Stimulated activated CD8-positive, alpha-beta memory T cell treated with anti-CD3 and anti-CD28 coated beads, Interleukin-12 subunit alpha, Interleukin-12 subunit beta, amount 100 ng/mL, for 1 hour (primary cell): ENCODE results near the gene NTF3.

Experiments used
- DNase-seq: peaks from one replicate; pipeline ENCODE4 v3.0.0-alpha.2; 2020; ENCODE audit warnings: low read depth

NTF3 gene

GRCh38 chr12:5433081-5433844 is 1.4 kb downstream of the NTF3 start:
- no peak for DNase-seq

- DNase-seq = no peak
Observed at GRCh38 chr12:5433845-5434646, 2.1 kb downstream of the NTF3 start.

DNA sequence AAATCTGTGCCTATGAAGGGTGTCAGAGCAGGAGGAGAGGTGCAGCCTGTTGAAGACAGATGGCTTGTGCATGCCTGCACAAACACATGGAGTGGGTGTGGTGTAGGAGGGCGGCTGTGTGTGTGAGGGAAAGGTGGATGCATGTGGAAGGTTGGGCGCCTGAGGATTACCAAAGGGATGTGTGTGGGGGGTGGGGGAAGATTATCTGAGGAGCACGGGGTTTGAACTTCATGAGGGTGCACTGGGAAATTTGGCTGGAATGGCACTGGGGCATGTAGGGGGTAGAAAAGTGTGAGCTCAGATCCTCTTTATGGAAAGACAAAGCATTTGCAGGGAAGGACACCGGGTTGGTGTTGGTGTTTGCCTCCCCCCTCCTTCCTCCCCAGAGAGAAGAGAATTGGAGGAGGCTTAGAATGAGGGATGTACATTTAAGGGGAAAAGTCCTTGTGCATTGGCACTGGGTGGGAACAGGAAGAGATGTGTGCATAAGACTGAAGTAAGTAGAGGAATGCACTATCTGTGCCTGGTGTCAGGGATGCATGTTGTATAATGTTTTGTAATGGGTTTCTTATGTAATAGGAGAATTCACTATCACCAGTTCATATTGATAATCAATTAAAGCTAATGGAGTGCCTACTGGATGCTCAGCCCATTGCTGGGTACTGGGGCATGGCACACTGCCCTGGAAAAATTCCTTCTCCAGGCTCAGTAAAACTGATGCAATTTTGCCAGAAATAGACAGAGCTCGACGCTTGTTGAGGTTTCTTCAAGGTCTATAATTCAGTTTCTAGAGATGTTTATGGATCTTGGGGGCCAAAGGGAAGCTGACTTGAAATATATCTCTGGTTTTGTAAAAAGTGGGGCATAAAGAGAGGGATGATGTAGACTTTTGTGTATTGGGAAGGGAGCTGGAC is 3.0 kb downstream of the NTF3 start:
- DNase-seq = no peak

GRCh38 chr12:5437182-5437583 is 5.3 kb downstream of the NTF3 start:
- DNase-seq = no peak

- DNase-seq = no peak
Observed at GRCh38 chr12:5437589-5437988, 5.7 kb downstream of the NTF3 start.

DNA sequence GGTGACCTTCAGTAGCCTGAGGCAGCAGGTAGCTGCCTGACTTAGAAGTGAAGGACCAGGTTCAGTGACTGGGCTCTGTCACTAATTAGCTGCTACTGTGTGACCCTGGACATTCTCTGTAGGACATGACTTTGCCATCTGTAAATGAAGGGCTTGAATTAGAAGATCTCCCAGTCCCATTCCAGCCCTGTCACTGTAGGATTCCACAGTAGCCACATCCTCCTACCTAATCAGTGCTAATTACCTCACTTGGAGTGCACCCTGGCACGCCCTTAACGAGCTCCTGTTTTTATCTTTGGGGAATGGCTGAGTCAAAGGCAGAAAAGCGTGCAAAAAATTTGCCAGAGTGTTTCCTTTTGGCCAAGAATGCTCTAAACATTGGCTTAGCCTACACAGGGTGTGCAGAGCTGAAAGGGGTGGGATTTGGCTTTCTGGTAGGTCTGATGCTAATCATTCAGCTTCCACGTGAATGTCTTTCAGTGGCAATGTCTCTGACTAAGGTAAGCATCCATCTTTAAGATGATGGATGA is 6.8 kb downstream of the NTF3 start:
- no peak for DNase-seq

- DNase-seq = no peak
Observed at GRCh38 chr12:5439371-5439771, 7.5 kb downstream of the NTF3 start.

GRCh38 chr12:5439788-5440300 is 7.9 kb downstream of the NTF3 start:
- no peak for DNase-seq

- DNase-seq = no peak
Observed at GRCh38 chr12:5440978-5441377, 9.1 kb downstream of the NTF3 start.

- no peak for DNase-seq
Observed at GRCh38 chr12:5441497-5442236, 9.8 kb downstream of the NTF3 start.

- no peak for DNase-seq
Observed at GRCh38 chr12:5442251-5443006, 10.5 kb downstream of the NTF3 start.

- no peak for DNase-seq
Observed at GRCh38 chr12:5444520-5444919, 12.6 kb downstream of the NTF3 start.

- DNase-seq = no peak
Observed at GRCh38 chr12:5447320-5447719, 15.4 kb downstream of the NTF3 start.

DNA sequence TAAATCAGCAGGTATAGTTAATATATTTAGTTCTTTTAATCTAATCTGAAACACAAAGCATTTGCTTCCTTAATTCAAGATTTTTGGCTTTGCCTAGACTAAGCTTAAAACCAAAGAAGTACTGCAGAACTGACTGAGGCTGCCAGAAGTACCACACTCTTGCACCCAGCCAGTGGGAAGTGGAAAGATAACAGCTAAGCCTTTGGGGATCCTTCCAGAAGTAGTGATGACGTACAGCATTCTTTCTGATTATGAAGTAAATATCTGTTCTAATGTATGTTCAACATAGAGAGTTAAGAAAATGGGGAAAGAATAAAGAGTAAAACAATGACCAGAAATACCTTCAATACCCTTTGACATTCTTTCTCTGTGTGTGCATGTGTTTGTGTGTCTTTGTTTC is 19.3 kb downstream of the NTF3 start:
- DNase-seq = no peak

GRCh38 chr12:5452569-5452968 is 20.7 kb downstream of the NTF3 start:
- DNase-seq = no peak

GRCh38 chr12:5453466-5453865 is 21.6 kb downstream of the NTF3 start:
- no peak for DNase-seq

DNA sequence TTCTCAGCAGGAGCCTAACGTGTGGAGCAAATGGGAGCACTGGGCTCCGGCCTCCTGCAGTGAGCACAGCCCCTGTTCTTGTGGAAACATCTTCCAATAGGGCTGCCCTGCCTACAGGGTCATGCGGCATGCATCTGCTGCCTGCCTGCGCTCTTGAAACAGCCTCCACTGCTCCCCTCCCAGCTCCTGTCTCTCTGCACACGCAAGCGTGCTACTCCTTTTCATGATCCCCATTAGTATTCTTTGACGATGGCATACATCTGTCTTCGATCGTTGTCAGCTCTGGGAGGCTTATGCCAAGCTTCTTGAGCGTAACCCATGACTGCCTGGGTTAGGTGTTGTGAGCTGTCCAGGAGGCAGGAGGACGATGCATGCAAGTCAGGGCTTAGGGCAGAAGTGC is 23.1 kb downstream of the NTF3 start:
- DNase-seq = no peak

DNA sequence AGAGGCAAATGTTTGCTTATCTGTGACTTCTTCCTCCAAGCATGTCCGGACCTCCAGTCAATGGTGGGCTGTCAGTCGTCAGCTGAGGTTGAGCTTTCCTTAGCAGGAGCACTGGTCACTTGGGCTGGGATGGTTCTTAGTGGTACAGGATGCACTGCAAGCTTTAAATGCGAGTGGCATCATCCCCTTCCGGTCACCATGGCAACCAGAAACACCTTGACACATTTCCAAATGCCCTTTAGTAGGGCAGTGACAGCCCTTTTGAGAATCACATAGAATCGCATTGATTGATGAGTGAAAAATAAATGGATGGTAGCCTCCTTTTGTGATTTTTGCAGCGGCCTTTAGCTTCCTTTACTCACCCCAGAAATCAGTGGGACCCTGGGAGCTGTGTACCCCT is 24.1 kb downstream of the NTF3 start:
- DNase-seq = no peak

- no peak for DNase-seq
Observed at GRCh38 chr12:5456906-5457305, 25.0 kb downstream of the NTF3 start.

DNA sequence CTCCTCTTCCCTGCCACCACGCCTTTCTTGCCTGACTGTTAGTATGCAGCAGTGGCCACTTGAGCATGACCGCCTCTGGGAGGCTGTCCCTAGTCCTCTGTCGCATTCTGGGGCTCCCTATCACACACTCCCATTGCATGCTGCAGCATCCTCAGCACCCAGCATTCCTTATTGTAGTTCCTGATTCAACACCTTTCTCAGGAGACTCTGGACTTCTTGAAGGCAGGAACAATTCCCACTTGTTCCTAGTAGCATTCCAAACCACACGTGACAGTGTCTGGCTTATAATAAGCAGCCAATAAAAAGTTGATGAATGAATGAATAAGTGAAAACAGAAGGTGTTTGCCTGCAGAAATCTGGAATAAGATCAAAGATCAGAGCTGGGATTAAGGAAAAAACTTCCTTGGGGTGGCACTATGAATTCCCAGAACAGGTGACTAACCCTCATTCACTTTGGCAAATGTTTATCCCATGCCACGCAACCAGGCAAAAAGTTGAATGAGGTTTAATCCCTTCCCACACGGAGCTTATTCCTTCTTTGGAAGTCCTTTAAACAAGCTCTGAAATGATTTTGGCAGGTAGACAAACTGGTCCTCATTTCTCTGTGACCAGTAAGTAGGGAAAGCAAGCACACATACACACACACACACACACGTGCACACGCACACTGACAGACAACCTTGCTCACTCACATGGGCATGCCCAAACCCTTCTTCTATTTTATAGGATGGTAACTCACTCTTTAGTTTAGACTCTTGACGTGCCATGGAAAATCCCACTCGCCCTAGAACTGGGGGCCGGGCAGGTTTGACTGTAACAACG is 26.5 kb downstream of the NTF3 start:
- no peak for DNase-seq
